ENCODE data around the gene FBP1. TPM values are rescaled to one million over a fixed set of nuclear protein-coding genes. Genes with fewer than 3 reads are reported as not detected.

FBP1 gene
- total and polyA plus RNA-seq, 10 of the 15 experiments (the other 5 are each of a cell fraction or from before 2014, with no cell fraction given): 0.11 to 0.38 (median 0.15) TPM; not detected in 7

DNA sequence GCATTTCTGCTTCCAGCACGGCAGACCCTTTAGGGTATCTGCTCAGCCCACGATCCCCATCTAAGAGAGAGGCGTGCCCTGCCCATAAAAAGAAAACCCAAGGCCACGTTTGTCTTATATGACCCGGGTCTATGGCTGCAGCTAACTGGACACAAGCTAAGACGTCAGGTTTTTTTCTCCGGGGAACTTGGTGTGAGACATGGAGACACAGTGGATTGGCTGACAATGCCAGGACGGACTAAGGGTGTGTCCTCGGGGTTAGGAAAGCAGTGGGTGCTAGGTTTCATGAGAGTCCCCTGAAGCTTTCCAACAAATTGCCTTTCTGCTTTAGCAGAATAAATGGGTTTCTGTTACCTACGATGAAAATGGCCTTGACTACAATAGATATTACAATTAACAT is 38.6 kb downstream of the FBP1 start:
- WGBS (ENCODE audit: insufficient coverage, insufficient replicate concordance, low lambda C conversion rate, missing lambda C conversion rate): 24% methylated on average over 10 of the region's 10 CpGs
- H3K4me3 ChIP-seq: no peak overlapping the region
- RAD21 ChIA-PET (ENCODE audit: unreplicated experiment): interaction anchor here (2.0 kb wide), 1 partner anchor 46 kb away, joined by 6 read pairs; the partner anchor contains the start of gene PCAT7
- SMC1A ChIA-PET (ENCODE audit: uncharacterized antibody, unreplicated experiment): interaction anchor here (0.8 to 1.0 kb wide), 3 partner anchors 19 to 46 kb away, joined by 3 to 4 read pairs (median 3); partner anchors contain the start of gene PCAT7
- H3K4me2 ChIP-seq (ENCODE audit: control insufficient read depth, insufficient read depth): no peak overlapping the region
- no peaks in the 10 kb centered on the region for H3K36me3 ChIP-seq (ENCODE audit: control insufficient read depth in 2 of 2, insufficient read depth in 2 of 2, low read length in 1 of 2)
- CTCF ChIA-PET: interaction anchor here (0.8 to 1.3 kb wide), 4 partner anchors 14 to 46 kb away, joined by 3 to 7 read pairs (median 3); partner anchors contain the start of gene PCAT7
- ATAC-seq: no peak
- TF ChIP-seq RBBP5 (conservative IDR thresholded peaks at IDR 0.05) (no peak), FOS (IDR thresholded peaks at IDR 0.05; ENCODE audit: borderline replicate concordance, extremely low read depth, insufficient read length) (no peak), ZNF207 (IDR thresholded peaks at IDR 0.05; ENCODE audit: borderline replicate concordance) (no peak), BACH1 (IDR thresholded peaks at IDR 0.05; ENCODE audit: borderline replicate concordance) (no peak), YY1 (IDR thresholded peaks at IDR 0.05; ENCODE audit: low read depth, low read length) (no peak)
- no peak for FAIRE-seq
- H3K27me3 ChIP-seq (replicated peaks in 1 of 2; ENCODE audit: control insufficient read depth in 2 of 2, insufficient read depth in 2 of 2, low read length in 1 of 2): no peaks in the 10 kb centered on the region
- no peak overlapping the region for H2AFZ ChIP-seq (ENCODE audit: control insufficient read depth, low read depth, low read length)
- in situ Hi-C loops (cut with MboI): no loop called here
- no peaks in the 10 kb centered on the region for H3K4me1 ChIP-seq (ENCODE audit: control insufficient read depth, insufficient read depth, low read length)
- no TSS peak for BruUV-seq (replicated peaks)
- H4K20me1 ChIP-seq (ENCODE audit: control insufficient read depth, insufficient read depth): no peaks in the 10 kb centered on the region
- H3K79me2 ChIP-seq (ENCODE audit: control insufficient read depth, insufficient read depth, low read length): no peaks in the 10 kb centered on the region
- no peaks in the 10 kb centered on the region for H3K9me3 ChIP-seq (replicated peaks; ENCODE audit: control insufficient read depth, insufficient read depth, low read length)
- intact Hi-C loops (cut with micrococcal nuclease; ENCODE audit: unreplicated experiment): no loop called here
- POLR2A ChIA-PET: interaction anchor here (0.6 kb wide), 1 partner anchor 316 kb away, joined by 3 read pairs; no protein-coding TSS in a partner anchor
- no peak overlapping the region for H3K9ac ChIP-seq (ENCODE audit: control insufficient read depth, insufficient read depth, low read length)
- H3K27ac ChIP-seq (ENCODE audit: control insufficient read depth, insufficient read depth): no peak overlapping the region
- DNase-seq (ENCODE audit: low read depth, low spot score): no peak

DNA sequence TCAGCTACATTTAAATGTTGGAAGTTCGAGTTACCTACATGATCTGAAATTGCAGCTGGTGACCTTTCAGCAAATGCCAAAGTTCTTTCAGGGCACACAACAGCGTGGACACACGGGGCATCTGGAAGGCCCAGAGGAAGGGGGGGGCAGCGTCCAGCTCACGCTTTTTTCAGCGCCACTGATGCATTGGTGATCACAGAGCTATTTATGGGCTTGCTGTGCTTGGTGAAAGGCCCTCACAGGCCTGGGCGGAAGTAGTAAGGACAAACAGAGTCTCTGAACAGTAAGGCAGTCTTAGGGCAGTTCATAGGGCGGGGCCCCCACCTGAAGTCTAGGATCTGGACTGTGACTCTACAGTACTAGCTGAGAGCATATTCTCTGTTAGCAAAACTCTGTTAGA is 39.1 kb downstream of the FBP1 start:
- ChIA-PET POLR2A (no interaction called here), SMC1A (ENCODE audit: uncharacterized antibody, unreplicated experiment) (interaction anchor here (0.8 to 1.0 kb wide), 2 partner anchors 20 to 46 kb away, joined by 3 to 4 read pairs; partner anchors contain the start of gene PCAT7), RAD21 (ENCODE audit: unreplicated experiment) (interaction anchor here (2.0 kb wide), 1 partner anchor 45 kb away, joined by 6 read pairs; the partner anchor contains the start of gene PCAT7), CTCF (interaction anchor here (0.6 to 1.3 kb wide), 5 partner anchors 14 to 82 kb away, joined by 3 to 7 read pairs (median 3); partner anchors contain the start of gene PCAT7)
- H2AFZ ChIP-seq (ENCODE audit: control insufficient read depth, low read depth, low read length): no peak overlapping the region
- H3K4me2 ChIP-seq (ENCODE audit: control insufficient read depth, insufficient read depth): no peak overlapping the region
- no peaks in the 10 kb centered on the region for H3K4me1 ChIP-seq (ENCODE audit: control insufficient read depth, insufficient read depth, low read length)
- ATAC-seq (no peak), DNase-seq (ENCODE audit: low read depth, low spot score) (no peak), FAIRE-seq (no peak)
- no peak overlapping the region for H3K9ac ChIP-seq (ENCODE audit: control insufficient read depth, insufficient read depth, low read length)
- no peaks in the 10 kb centered on the region for H3K79me2 ChIP-seq (ENCODE audit: control insufficient read depth, insufficient read depth, low read length)
- H3K27ac ChIP-seq (ENCODE audit: control insufficient read depth, insufficient read depth): no peak overlapping the region
- H3K27me3 ChIP-seq (replicated peaks in 1 of 2; ENCODE audit: control insufficient read depth in 2 of 2, insufficient read depth in 2 of 2, low read length in 1 of 2): no peaks in the 10 kb centered on the region
- no peak overlapping the region for H3K4me3 ChIP-seq
- no peaks in the 10 kb centered on the region for H3K36me3 ChIP-seq (ENCODE audit: control insufficient read depth in 2 of 2, insufficient read depth in 2 of 2, low read length in 1 of 2)
- intact Hi-C loops (cut with micrococcal nuclease; ENCODE audit: unreplicated experiment) (no loop called here), in situ Hi-C loops (cut with MboI) (no loop called here)
- WGBS (ENCODE audit: insufficient coverage, insufficient replicate concordance, low lambda C conversion rate, missing lambda C conversion rate): 46% methylated on average over 8 of the region's 8 CpGs
- TF ChIP-seq TCF12 (IDR thresholded peaks at IDR 0.05; ENCODE audit: low read depth, low read length): no peak
- no peak for TF ChIP-seq CBX5 (IDR thresholded peaks at IDR 0.05; ENCODE audit: low read depth)
- no peak for TF ChIP-seq MEF2A (IDR thresholded peaks at IDR 0.05; ENCODE audit: insufficient read depth, low read depth, low read length)
- no peaks in the 10 kb centered on the region for H4K20me1 ChIP-seq (ENCODE audit: control insufficient read depth, insufficient read depth)
- BruUV-seq (replicated peaks): no TSS peak
- no peaks in the 10 kb centered on the region for H3K9me3 ChIP-seq (replicated peaks; ENCODE audit: control insufficient read depth, insufficient read depth, low read length)

All from GM12878 (cell line).